Breast epithelium (tissue), 3 donors: ENCODE results near the gene GRIN2D.

Experiments
- POLR2A ChIP-seq: fragments of 450-650 bp; IDR thresholded peaks from one replicate; pipeline ENCODE4 v1.6.1; 2016; ENCODE audit warnings: antibody characterized with exemption, mild to moderate bottlenecking, moderate library complexity
- TF ChIP-seq, protein P1 (sequence below), 3 donors: fragments of 450-650 bp; IDR thresholded peaks; one replicate each; pipeline ENCODE4 v1.5.1; 2016 to 2017; ENCODE audit warnings: antibody characterized with exemption in 3 of 3, mild to moderate bottlenecking in 3 of 3, moderate library complexity in 3 of 3

DNA sequence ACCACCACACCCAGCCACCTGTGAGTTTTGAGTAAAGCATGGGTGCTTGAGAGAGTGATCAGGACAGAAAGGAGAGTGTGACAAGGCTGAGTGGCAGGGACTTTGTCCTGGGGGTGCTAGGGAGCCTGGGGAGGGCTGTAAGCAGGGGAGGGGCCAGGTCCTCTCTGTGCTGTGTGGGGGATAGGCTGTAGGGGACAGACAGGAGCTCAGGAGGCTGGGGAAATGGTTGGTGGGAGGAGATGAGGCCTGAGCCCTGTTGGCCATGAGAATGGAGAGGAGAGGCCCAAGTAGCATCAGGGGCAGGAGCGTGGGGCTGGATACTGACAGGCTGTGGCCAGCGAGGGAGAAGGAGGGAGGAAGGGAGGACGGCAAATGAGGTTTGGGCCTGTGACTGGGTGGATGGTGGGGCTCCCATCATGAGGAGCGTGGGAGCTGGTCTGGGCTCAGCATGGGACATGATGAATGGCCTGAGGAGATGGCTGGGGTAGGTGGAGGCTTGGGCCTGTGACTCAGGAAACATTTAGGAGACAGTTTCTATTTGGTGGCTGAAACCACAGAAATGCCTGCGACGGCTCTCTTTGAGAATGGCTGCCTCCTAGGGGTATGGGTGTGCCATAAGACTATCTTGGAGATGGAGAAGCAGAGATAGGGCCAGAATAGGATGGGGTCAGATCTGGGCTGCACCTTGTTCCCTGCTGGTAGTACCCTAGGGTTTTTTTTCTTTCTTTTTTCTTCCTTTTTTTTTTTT lies 25.0 kb downstream of the GRIN2D start:
- TF ChIP-seq, protein P1, sequence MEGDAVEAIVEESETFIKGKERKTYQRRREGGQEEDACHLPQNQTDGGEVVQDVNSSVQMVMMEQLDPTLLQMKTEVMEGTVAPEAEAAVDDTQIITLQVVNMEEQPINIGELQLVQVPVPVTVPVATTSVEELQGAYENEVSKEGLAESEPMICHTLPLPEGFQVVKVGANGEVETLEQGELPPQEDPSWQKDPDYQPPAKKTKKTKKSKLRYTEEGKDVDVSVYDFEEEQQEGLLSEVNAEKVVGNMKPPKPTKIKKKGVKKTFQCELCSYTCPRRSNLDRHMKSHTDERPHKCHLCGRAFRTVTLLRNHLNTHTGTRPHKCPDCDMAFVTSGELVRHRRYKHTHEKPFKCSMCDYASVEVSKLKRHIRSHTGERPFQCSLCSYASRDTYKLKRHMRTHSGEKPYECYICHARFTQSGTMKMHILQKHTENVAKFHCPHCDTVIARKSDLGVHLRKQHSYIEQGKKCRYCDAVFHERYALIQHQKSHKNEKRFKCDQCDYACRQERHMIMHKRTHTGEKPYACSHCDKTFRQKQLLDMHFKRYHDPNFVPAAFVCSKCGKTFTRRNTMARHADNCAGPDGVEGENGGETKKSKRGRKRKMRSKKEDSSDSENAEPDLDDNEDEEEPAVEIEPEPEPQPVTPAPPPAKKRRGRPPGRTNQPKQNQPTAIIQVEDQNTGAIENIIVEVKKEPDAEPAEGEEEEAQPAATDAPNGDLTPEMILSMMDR (IDR thresholded peaks at IDR 0.05) = no peak
- TF ChIP-seq POLR2A = no peak
